Measurements from ENCODE around the gene TMEM236.

The TMEM236 gene

GRCh38 chr10:17838080-17838648, 86.2 kb downstream of the TMEM236 start:
- TF ChIP-seq CTCF (IDR thresholded peaks at IDR 0.05; ENCODE audit: extremely low read depth, insufficient read depth, missing control alignments) = no peak
- DNase-seq (ENCODE audit: low spot score) = no peak
- in situ Hi-C loops (cut with MboI; ENCODE audit: low pct_unique_long_range_greater_than_20kb, low sequenced_read_pairs, unreplicated experiment) = no loop called here

DNA sequence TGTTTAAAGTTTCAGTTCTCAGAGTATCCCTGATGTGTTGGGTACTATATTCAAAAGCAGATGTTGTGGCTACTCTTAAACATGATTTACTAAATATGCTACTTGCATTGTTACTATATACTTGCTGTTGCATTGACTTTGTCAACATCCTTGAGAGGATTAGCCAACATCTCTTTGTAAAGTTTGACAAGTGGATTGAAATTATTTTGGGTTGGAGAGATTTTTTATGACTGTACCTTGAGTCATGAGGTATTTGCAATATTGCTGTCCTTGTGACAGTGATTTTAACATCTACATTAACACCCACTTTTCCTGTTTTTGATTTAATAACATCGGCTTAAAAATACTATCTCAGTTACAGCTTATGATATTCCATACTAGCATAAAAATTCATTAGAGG, 89.0 kb downstream of the TMEM236 start:
- in situ Hi-C loops (cut with MboI; ENCODE audit: low pct_unique_long_range_greater_than_20kb, low sequenced_read_pairs, unreplicated experiment) = no loop called here
- no peak for TF ChIP-seq CTCF (IDR thresholded peaks at IDR 0.05; ENCODE audit: extremely low read depth, insufficient read depth, missing control alignments)
- DNase-seq (ENCODE audit: low spot score) = no peak

GRCh38 chr10:17842641-17843040, 90.6 kb downstream of the TMEM236 start:
- TF ChIP-seq CTCF (IDR thresholded peaks at IDR 0.05; ENCODE audit: extremely low read depth, insufficient read depth, missing control alignments) = no peak
- in situ Hi-C loops (cut with MboI; ENCODE audit: low pct_unique_long_range_greater_than_20kb, low sequenced_read_pairs, unreplicated experiment) = no loop called here
- no peak for DNase-seq (ENCODE audit: low spot score)

DNA sequence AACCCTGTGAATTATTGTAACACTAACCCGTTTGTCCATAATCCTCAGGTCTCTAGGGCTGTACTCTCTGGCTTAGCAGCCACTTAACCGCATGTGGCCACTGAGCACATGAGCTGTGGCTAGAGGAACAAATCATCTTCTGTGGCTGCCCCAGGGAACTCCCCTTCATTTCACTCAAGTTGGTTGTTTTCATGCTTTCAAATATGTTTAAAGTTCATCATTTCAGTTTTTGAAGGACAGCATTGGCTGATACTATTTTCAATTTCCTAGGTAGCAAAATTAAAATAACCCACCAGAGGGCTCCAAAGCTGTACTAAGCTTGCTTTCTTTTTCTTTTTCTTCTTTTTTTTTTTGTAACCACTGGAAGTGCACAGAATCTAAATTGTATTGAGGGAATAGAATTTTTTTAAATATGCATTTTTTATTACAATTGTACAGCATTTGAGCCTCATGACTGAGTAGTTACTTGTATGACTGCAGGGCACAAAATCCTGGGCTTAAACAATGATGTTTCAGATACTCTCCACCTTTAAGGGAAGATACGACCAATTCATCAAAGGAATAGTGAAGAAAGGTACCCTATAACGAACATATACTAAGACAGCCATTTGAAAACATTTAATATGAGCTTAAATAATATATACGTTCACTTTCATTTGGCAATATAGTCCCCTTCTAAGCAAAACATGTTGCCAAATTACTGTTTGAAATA, 95.7 kb downstream of the TMEM236 start:
- DNase-seq (ENCODE audit: low spot score) = no peak
- in situ Hi-C loops (cut with MboI; ENCODE audit: low pct_unique_long_range_greater_than_20kb, low sequenced_read_pairs, unreplicated experiment) = no loop called here
- TF ChIP-seq CTCF (IDR thresholded peaks at IDR 0.05; ENCODE audit: extremely low read depth, insufficient read depth, missing control alignments) = peak; percentile 18

DNA sequence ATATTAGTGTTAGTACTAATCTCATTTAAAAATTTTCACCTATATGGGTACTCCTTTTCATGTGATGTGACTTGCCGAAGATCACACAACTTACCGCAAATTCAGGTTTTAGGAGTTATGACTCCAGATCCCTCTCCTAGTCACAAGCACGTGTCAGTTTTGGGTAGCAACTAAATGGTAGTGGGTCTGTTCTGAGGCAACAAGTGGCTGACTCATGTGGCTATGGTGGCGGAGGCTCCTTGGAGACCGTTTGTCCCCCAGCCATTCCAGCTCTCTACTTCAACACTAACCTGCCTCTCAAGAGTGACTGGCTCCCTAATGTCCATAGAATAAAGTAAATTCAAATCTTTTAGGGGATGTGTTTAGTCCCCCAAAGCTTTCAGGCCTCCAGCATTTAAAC, 96.6 kb downstream of the TMEM236 start:
- no peak for TF ChIP-seq CTCF (IDR thresholded peaks at IDR 0.05; ENCODE audit: extremely low read depth, insufficient read depth, missing control alignments)
- DNase-seq (ENCODE audit: low spot score) = no peak
- in situ Hi-C loops (cut with MboI; ENCODE audit: low pct_unique_long_range_greater_than_20kb, low sequenced_read_pairs, unreplicated experiment) = no loop called here
